DMS 273 (cell line): Measurements from ENCODE around the gene EPHA3.

ENCODE experiments used
- DNase-seq: peaks from one replicate; lab custom pipeline; 2025; ENCODE audit not compliant: unreplicated experiment; lab: John Stamatoyannopoulos, UW

The EPHA3 gene

DNA sequence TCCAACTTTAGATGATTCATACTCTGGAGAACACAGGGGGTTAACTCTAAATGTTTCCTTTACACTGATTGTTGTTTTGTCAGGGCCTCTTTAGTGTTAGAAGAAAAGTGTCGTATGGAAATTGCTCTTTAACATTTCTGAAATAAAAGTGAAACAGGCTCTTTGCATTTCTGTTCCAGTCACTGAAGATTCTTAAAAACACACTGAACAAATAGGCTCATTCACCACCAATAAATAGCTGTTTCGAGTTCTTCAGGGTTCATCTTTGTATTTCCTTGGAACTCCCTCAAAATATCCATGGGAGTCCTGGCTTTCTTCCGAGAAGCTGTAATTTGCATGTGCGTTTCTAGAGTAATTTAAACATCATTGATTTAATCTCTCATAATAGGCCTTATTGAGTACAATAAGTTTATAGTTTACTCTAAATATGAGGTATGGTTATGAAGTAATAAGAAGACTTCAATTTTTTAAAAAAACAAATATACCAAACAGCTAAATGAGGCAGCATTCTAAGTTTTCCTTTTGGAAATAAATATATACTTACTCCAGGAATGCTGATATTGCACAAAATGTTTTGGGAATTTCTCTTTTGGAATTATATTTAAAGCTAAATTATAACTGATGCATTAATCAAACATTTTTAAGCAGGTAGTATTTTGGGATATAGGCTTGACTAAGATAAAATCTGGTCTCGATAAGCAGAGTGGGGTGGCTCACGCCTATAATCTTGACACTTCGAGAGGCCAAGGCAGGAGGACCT is 327.4 kb downstream of the EPHA3 start:
- no peak for DNase-seq

DNA sequence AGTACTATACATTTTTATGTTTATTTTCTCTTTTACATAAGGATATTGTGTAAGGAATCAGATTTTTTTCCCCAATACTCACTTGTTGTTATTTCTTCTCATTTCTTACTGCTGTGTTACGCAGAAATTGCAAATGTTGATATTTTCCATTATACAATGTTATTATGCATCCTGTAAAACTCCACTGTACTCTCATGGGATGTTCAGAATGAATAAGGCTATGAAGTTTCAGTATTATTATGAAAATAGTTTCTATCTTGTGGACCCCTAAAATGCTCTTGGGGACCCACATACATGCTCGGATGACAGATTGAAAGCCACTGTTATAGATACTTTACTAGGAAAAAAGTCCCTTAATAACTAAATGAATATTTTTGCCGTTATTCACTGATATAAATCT is 329.4 kb downstream of the EPHA3 start:
- DNase-seq = no peak

- DNase-seq = no peak
These were observed 333.0 kb downstream of the EPHA3 start for GRCh38 chr3:89440386-89440785.

GRCh38 chr3:89441141-89441540 is 333.7 kb downstream of the EPHA3 start:
- no peak for DNase-seq

- DNase-seq = no peak
These were observed 339.2 kb downstream of the EPHA3 start for GRCh38 chr3:89446593-89446992.

DNA sequence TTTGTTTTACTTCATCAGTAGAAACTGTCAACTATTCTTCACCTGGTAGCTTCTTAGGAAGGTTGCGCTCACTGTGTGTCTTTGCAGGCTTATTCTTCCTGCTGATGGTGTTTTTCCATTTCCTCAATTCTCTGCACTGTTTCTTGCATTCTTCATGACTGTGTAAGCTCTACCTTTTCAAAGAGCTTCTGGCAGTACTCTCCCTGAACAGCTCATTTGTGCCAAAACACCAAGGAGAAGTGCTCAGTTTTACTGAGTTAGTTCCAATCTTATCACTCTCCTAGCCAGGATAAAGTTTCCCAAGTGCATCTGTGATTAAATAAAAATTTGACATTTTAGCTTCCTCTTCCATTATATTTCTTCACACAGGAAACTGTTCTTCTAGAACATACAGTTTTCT is 339.8 kb downstream of the EPHA3 start:
- DNase-seq = no peak

DNA sequence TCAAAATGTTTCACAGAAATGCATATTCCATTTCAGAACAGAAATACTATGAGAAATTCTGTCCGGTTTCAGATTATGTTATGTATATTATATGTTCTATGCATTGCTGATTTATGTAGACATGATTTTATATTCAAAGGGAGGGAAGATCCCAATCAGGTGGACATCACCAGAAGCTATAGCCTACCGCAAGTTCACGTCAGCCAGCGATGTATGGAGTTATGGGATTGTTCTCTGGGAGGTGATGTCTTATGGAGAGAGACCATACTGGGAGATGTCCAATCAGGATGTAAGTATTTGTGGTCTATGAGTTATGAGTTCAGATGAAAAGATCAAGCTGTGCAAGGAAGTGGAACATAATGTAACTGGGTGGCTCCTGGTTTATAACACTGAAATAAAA is 341.7 kb downstream of the EPHA3 start:
- no peak for DNase-seq

DNA sequence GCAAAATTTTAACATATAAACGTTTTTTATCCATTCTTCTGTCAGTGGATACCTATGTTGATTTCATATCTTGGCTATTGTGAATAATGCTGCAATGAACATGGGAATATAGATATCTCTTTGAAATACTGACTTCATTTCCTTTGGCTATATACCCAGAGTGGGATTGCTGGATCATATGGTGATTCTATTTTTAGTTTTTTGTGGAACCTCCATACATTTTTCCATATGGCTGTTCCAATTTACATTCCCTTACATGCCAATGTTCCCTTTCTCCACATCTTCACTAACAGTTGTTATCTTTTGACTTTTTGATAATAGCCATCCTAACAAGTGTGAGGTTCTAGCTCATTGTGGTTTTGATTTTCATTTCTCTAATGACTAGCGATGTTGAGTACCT is 344.6 kb downstream of the EPHA3 start:
- DNase-seq = no peak

- DNase-seq = no peak
These were observed 347.8 kb downstream of the EPHA3 start for GRCh38 chr3:89455240-89455639.

- no peak for DNase-seq
These were observed 360.5 kb downstream of the EPHA3 start for GRCh38 chr3:89467898-89468363.

- DNase-seq = no peak
These were observed 364.7 kb downstream of the EPHA3 start for GRCh38 chr3:89472101-89472500.

- no peak for DNase-seq
These were observed 367.1 kb downstream of the EPHA3 start for GRCh38 chr3:89474333-89475130.

- no peak for DNase-seq
These were observed 381.6 kb downstream of the EPHA3 start for GRCh38 chr3:89488800-89489580.

GRCh38 chr3:89490129-89490528 is 382.7 kb downstream of the EPHA3 start:
- DNase-seq = no peak

- no peak for DNase-seq
These were observed 387.3 kb downstream of the EPHA3 start for GRCh38 chr3:89494734-89495133.

DNA sequence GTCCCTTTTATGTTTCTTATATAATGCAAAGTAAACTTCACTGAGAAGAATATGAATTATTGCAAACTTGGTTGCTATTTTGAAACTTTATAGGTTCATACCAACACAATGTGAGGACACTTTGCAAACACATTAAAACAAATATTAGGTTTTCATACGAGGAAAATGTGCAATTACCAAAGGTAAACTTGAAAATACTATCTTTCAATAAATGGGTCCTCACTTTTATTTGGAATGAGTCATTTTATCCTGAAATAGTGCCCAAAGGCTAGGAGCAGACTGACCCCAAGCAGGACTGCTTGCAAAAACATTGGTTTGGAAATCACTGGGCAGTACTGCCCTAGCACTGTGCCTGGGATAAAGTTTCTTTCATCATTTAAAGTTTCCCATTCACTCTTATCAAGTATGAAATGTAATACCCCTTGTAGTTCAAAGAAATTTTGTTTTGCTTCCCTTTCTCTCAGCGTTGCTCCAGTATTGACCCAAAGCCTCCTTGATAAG is 396.5 kb downstream of the EPHA3 start:
- no peak for DNase-seq

- peak; percentile 2 for DNase-seq
These were observed 397.0 kb downstream of the EPHA3 start for GRCh38 chr3:89504432-89504831.

DNA sequence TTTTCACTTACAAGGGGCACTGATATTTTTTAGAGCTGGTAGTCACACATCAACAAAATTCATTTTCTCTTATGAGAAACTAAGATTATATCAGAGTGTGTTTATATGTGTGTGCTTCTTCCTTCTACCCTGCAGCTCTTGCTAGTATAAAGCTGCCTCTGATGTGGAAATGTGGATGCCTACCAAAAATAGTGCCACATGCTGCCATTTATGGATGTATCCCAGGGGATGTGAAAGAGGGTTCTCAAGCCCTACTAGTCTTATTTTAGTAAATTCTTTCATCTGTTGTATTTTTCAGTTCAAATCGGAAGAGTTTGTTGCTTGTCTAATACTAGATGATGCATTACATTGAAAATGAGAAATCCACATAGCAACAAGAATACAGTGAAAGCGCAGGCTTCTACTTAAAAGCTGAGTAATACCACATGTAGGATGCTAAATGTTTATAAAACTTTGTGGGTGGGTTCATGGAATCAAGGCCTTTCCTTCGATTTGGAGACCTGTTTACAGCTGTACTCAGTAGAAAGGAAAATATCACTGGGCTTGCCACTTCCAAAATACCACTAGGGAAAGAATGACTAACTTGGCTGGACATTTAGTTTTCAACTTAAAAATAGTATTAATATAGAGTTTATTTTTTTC is 399.2 kb downstream of the EPHA3 start:
- DNase-seq = no peak

GRCh38 chr3:89521328-89521727 is 413.9 kb downstream of the EPHA3 start:
- DNase-seq = no peak

GRCh38 chr3:89522155-89522554 is 414.7 kb downstream of the EPHA3 start:
- DNase-seq = no peak

- no peak for DNase-seq
These were observed 418.2 kb downstream of the EPHA3 start for GRCh38 chr3:89525609-89526008.
